GM12892 (cell line): ENCODE measurements around the gene CACNA2D2.

Experiments used
- DNase-seq: peaks from one replicate; pipeline ENCODE4 v3.0.0; 2011; ENCODE audit not compliant: insufficient read length
- FAIRE-seq: peaks from 2 replicates; lab custom pipeline; 2011; peaks lifted over from hg19 to GRCh38; lab: Jason Lieb, UNC
- POLR2A ChIP-seq: IDR thresholded peaks from 2 replicates; pipeline ENCODE4 v1.6.1; 2011; ENCODE audit warnings: low read depth, low read length, control low read depth
- POLR2AphosphoS5 ChIP-seq: IDR thresholded peaks from 2 replicates; pipeline ENCODE4 v1.6.1; 2011; ENCODE audit warnings: low read depth, low read length, control low read depth
- TAF1 ChIP-seq: IDR thresholded peaks from 2 replicates; pipeline ENCODE4 v1.6.1; 2011; ENCODE audit warnings: low read depth, mild to moderate bottlenecking, control low read depth, low read length, borderline replicate concordance

Gene CACNA2D2

DNA sequence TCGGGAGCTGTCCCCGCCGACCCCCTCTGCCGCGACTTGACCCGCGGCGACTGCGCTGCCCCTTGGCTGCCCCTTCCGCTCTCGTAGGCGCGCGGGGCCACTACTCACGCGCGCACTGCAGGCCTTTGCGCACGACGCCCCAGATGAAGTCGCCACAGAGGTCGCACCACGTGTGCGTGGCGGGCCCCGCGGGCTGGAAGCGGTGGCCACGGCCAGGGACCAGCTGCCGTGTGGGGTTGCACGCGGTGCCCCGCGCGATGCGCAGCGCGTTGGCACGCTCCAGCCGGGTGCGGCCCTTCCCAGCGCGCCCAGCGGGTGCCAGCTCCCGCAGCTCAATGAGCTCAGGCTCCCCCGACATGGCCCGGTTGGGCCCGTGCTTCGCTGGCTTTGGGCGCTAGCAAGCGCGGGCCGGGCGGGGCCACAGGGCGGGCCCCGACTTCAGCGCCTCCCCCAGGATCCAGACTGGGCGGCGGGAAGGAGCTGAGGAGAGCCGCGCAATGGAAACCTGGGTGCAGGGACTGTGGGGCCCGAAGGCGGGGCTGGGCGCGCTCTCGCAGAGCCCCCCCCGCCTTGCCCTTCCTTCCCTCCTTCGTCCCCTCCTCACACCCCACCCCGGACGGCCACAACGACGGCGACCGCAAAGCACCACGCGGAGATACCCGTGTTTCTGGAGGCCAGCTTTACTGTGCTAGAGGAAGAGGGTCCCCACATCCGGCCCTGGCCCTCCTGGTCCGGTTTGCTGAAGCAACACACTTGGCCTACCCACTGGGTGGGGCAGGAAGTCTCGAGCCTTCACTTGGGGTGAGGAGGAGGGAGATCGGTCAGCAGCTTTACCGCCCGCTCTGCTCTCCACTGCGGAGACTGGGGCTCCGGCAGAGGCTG lies 162.7 kb downstream of the CACNA2D2 start, which contains the start of gene RASSF1:
TSS of gene RASSF1 (minus strand) at position 389 of the 882 bp plus-strand sequence. CDS start at position 358, 31 bp downstream.
- DNase-seq (peak; percentile 80), FAIRE-seq (peak; percentile 82)
- TF ChIP-seq POLR2A (0 out of 2 replicates have a peak, but pooled peaks have one; percentile 19), TAF1 (no peak), POLR2AphosphoS5 (peak; percentile 38; the same call in 1 of the 2 replicates)

DNA sequence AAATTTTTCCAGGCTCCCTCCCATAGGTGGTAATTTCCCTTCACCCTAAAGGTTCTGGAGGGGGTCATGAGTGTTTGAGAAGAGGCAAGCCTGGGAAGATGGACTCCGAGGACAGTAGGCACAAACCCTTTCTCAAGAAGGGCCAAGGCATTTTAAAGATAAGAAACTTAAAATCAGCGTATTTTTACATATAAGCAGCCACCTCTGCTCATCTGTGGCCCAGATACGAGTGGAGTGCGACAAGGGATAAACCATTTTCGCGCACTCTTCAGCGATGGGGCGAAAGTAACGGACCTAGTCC lies 163.3 kb downstream of the CACNA2D2 start:
- TF ChIP-seq POLR2A (no peak), POLR2AphosphoS5 (no peak), TAF1 (no peak)
- DNase-seq (no peak), FAIRE-seq (no peak)

DNA sequence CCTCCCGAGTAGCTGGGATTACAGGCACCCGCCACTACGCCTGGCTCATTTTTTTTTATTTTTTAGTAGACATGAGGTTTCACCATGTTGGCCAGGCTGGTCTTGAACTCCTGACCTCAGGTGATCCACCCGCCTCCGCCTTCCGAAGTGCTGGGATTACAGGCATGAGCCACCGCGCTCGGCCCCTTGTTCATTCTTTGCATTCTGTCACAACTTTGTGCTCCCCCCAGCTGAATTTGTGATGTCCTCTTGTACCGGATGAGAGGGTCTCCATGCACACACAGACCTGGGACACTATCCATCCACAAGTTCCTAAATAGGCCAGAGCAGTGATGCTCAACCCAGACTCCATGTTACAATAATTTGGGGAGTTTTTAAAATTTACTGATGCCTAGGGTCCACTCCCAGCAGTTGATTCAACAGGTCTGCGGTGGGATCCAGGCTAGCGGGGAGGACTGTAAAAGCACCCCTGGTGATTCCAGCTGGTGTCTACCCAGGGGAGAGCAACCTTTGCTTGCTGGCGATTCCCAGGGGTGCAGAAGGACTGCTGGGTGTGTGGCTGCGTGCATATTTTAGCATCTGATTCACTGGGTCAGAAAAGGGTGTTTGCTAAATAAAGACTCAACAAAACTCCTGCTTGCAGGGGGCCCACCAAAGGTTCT lies 163.8 kb downstream of the CACNA2D2 start:
- TF ChIP-seq POLR2A (no peak), POLR2AphosphoS5 (no peak), TAF1 (no peak)
- FAIRE-seq: peak; percentile 62
- DNase-seq: no peak

DNA sequence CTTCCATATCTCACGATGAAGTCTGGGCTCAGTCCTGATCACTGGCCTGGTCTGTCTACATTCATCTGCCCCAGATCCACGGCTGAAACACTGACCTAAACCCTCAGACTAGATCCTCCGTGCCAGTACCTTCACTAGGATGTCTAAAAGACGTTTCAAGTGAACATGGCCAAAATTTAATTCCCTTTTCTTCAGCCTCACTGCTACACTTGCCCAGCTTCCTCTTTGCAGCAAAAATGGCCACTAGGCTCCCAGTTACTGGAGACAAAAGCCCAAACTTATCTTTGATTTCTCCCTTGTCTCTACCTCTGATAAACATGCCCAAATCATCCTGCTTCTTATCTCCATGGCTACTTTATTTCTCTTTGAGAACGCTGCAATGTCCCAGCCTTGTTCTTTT lies 164.5 kb downstream of the CACNA2D2 start:
- FAIRE-seq (peak; percentile 86), DNase-seq (no peak)
- TF ChIP-seq POLR2A (no peak), TAF1 (no peak), POLR2AphosphoS5 (no peak)

DNA sequence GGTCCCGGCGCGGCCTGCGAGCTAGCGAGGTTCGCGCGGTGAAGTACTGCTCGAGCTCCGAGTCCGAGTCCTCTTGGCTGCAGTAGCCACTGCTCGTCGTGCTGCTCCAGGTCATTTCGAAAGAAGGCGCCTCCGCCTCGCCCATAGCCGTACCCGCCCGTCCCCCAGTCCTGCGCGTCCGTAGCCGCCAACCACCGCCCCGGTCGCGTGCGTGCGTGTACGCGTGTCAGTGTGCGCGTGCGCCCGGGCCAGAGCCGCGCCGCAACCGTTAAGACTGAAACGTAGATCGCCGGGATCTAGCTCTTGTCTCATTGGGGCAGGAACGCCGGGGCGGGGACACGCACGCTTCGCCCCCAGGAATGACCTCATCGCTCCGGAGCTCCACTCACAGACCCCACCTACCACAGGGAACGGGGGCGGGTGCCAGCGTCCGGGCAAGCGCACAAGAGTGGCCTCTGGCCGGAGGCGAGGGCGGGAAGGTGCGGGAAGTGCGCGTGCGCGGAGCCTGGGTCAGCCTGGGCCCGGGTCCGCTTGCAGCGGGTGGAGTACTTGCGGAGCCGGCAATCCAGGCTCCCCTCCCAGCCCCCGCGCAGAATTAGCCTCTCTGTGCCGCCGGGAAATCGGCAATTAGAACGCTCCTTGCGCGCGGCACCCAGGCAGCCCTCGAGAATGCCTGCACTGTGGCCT lies 166.1 kb downstream of the CACNA2D2 start:
- TF ChIP-seq POLR2AphosphoS5: peak; percentile 59
- TF ChIP-seq POLR2A: peak; percentile 69; the same call in 1 of the 2 replicates
- no peak; the same call in 1 of the 2 replicates for TF ChIP-seq TAF1
- DNase-seq (peak; percentile 98), FAIRE-seq (peak; percentile 98)

DNA sequence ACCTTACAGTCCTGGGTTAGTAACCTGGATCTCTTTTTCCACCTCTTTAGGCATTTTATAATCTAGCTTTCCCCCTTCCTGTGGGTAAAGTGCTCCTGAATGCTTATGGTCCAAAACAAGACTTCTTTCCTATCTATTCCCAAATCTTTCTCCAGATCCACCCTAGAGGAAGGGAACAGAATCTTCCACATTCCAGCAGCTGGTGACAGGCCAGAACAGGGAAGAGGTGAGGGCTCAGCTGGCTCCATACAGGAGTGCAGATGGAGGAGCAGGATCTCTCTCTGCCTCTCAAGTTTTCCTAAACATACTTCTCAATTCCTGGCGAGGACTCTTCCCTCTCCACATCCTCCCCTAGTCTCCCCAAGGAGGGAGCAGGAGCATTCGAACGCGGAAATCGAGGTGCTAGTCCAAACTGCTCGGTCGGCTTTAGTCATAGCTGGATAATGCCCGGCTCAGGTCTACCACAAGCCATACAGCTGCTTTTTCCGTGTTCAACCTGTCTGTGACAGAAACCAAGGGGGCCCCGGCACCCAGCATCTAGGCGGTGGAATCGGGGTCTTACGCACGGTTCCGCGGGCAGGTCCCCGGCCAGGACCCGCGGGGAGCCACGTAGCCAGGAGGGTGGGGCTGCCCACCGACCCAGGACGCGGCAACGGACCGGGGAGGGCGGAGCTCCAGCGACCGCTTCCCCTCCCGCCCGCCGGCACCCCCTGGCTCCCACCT lies 166.8 kb downstream of the CACNA2D2 start:
- no peak for FAIRE-seq
- TF ChIP-seq TAF1 (no peak), POLR2AphosphoS5 (no peak)
- no peak for DNase-seq

DNA sequence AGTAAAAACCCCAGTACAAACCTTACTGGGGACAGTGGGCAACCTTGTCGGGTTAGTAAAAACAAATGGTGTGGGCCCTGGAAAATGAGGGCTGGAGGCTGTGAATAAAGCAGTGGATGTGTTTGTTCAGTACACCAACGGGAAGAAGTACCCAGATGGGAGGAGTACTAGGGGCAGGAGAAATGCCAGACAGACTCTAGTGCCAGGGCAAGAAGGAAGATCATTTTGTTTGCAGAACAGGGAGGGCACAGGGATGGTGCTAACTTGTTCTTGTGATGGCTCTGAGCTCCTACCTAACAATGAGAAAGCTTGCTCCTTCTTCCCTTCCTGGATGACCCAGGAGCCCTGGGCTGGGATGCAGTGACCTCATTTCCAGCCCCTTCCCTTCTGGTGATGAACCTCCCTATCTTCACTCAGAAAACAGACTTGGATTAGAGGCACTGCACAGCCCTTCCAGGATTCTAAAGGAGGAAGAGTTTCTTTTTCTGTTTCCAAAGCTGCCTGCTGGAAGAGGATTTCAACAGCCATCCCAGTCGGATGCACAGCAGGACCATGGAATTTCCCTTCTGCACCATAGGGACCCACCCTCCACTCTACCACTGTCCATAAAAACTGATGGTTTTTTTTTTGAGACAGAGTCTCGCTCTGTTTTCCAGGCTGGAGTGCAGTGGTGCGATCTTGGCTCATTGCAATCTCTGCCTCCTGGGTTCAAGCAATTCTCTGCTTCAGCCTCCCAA lies 168.9 kb downstream of the CACNA2D2 start:
- DNase-seq (no peak), FAIRE-seq (no peak)
- no peak for TF ChIP-seq TAF1
- TF ChIP-seq POLR2A: 0 out of 2 replicates have a peak, but pooled peaks have one; percentile 12
- no peak for TF ChIP-seq POLR2AphosphoS5

DNA sequence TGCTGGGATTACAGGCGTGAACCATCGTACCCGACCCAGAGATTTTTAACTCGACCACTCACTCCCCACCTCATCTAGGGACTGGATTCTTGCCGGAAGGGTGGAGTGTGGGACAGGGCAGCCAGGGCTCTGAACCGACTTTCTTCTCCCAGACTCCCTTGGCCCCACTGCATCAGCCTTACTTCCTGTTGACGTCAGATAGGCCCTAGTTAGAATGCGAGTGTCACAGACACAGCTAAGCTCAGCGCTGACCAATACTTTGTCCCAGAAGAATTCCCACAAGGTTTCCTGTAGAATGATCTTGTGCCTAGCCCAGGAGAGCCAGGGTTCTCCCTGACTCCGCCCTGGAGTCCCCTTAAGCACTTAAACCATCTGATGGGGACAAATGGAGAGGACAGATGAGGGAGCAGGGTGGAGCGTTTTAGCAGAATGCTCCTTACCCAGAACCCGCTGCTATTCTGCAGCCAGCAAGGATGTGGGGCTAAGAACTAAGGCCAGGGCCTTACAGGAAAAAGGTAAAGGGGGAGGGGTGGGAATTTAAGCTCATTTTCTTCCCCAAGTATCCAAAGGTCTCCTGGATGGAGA lies 169.6 kb downstream of the CACNA2D2 start:
- DNase-seq: no peak
- no peak for FAIRE-seq

DNA sequence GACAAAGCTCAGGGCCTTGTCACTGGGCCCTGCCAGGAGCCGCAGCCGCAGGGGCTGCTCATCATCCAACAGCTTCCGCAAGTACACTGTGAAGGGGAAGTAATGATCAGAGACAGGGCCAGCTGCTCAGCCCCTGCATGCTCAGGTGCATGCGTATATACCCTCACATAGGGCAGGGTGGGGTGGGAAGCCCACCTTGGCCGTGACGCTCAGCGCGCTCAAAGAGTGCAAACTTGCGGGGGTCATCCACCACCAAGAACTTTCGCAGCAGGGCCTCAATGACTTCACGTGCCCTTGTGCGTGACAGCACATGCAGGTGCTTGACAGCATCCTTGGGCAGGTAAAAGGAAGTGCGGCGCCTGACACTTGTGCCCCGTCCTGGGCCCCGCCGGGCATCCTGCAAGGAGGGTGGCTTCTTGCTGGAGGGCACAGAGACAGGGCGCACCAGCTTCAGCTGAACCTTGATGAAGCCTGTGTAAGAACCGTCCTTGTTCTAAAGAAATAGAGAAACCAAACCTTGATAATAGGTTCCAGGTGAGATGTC lies 172.0 kb downstream of the CACNA2D2 start:
- DNase-seq (no peak), FAIRE-seq (no peak)
- TF ChIP-seq TAF1 (no peak), POLR2A (no peak), POLR2AphosphoS5 (no peak)

More for the DNA sequence above, 169.6 kb downstream of the CACNA2D2 start:
- 0 out of 2 replicates have a peak, but pooled peaks have one; percentile 13 for TF ChIP-seq POLR2A
- TF ChIP-seq POLR2AphosphoS5: no peak

DNA sequence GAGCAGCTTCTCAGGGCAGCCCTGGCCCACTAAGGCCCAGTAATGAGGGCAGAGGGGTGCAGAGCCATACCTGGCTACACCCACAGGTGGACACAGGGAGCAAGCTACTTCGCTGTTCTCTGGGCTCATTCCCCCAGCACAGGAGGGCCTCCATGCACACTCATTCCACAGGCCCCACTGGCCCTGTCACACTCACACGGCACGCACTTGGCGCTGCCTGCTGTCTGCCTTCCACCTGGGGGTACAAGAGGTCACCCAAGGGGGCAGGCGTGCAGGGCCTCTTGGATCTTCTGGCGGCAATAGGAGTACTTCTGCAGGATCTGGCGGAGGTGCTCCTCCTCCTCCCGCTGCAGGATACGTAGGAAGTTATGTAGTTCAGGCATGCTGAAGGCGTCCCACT lies 173.1 kb downstream of the CACNA2D2 start:
- DNase-seq (no peak), FAIRE-seq (no peak)
- TF ChIP-seq POLR2A (no peak), POLR2AphosphoS5 (no peak), TAF1 (no peak)
